ENCODE data around the gene OR5M3.

OR5M3 gene

DNA sequence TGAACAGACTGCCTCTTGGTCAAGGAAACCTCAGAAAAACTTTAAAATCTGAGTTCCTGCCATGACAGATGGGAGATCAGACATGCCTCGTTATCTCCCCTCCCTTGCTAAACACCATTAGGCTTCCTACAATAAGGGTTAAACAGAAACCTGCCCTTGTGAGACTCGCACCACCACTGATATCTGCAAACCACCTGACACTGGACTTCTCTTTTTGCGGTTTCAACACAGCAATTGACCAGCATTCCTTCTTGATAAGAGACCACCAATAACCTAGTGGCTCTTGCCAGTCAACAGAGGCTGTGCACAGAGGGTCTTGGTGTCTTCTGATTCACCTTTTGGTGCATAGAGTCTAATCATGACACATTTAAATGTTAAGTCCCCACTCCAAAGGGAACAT lies 13.6 kb upstream of the OR5M3 start:
- no peak for TF ChIP-seq CTCF (conservative IDR thresholded peaks at IDR 0.05)
- no peak overlapping the region for H3K27ac ChIP-seq

GRCh38 chr11:56474729-56475235 lies 1.6 kb upstream of the OR5M3 start:
- no peak for TF ChIP-seq CTCF (conservative IDR thresholded peaks at IDR 0.05)
- no peak overlapping the region for H3K27ac ChIP-seq

DNA sequence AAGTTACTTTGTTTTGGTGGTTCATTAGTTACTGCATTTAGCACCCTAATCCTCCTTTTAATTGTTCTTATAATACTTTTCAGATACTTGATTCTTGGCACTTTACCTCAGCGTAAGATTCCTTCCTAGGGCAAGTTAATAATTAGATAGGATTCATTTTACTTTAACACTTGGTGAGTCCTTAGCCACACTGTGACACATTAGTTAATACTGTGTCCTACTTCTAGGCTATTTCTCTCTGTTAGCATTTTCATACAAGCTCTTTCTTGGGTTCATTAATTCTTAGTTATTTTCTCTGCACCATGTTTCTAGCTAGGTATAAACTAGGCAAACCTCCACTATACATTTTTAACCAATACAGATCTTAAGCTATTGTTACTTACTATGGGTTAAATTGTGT lies 16.1 kb downstream of the OR5M3 start:
- no peak for TF ChIP-seq CTCF (conservative IDR thresholded peaks at IDR 0.05)

GRCh38 chr11:56453521-56453920 lies 19.6 kb downstream of the OR5M3 start:
- no peak for TF ChIP-seq CTCF (conservative IDR thresholded peaks at IDR 0.05)
- H3K27ac ChIP-seq, result no peak overlapping the region

More for the DNA sequence above, 16.1 kb downstream of the OR5M3 start:
- no peak overlapping the region for H3K27ac ChIP-seq

All from VCaP (cell line).